Measurements from ENCODE around the gene NISCH.
"Not testable (repeated sequence)": the region's sequence is repeated elsewhere in the genome, so short reads cannot be mapped to it uniquely, and the experiment has no call there.

The NISCH gene

GRCh38 chr3:52514576-52514975 lies 59.2 kb downstream of the NISCH start:
- no peak for DNase-seq (ENCODE audit: low read depth in 2 of 2)

GRCh38 chr3:52515192-52515591 lies 59.8 kb downstream of the NISCH start:
- no peak for DNase-seq (ENCODE audit: low read depth in 2 of 2)

- no peak for DNase-seq (ENCODE audit: low read depth in 2 of 2)
Measured at GRCh38 chr3:52516509-52517195, 61.2 kb downstream of the NISCH start.

DNA sequence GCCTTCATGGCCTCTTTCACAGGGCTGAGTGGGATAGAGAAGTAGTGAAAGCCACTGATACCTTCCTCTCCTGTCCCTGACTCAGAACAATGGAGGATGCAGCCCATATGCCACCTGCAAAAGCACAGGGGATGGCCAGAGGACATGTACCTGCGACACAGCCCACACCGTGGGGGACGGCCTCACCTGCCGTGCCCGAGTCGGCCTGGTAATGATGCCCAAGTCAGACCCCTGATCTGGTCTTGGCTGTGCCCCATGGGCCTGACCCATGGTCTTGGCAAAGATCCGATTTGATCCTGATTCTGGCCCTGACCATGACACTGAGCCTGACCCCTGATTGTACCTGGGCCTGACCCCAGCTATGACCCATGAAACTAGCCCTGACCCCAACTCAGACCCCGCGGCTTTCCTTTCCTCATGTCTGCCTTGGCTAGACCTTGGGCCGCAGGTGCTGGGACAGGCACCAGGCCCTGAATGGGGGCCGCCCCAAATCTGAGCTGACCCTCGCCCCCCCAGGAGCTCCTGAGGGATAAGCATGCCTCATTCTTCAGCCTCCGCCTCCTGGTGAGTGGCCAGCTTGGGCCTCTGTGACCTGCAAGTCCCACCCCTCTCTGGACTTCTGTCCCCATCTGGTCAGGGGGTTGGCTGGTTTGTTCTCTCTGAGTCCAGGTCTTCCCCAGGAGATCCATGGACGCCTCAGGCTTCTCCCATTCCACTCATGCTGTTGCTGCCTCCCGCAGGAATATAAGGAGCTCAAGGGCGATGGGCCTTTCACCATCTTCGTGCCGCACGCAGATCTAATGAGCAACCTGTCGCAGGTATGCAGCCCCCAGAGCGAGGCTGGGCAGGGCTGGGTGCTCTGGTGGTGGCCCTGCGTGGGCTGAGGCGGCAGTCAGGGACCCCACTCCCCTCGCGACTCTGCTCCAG lies 62.7 kb downstream of the NISCH start:
- no peak for DNase-seq (ENCODE audit: low read depth in 2 of 2)

DNA sequence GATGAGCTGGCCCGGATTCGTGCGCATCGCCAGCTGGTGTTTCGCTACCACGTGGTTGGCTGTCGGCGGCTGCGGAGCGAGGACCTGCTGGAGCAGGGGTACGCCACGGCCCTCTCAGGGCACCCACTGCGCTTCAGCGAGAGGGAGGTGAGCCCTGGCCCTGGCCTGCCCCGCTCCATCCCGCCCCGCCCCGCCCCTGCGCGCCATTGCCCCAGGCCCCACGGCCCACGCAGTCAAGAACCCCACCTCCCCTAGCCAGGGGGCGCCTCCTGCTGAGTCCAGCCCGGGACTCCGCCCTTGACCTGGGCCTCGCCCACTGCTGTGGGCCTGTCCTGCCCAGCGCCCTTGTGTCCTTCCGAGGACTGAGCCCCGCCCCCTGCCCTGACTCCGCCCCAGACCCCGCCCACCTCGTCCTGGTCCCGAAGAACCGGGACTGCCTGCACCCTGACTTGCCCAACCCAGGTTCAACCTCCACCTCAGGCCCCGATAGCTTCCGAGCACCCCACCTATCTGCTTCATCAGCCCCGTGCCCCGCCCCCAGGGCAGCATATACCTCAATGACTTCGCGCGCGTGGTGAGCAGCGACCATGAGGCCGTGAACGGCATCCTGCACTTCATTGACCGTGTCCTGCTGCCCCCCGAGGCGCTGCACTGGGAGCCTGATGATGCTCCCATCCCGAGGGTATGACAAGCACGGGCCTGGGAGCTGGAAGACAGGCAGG lies 63.5 kb downstream of the NISCH start:
- DNase-seq (ENCODE audit: low read depth in 2 of 2): no peak

DNA sequence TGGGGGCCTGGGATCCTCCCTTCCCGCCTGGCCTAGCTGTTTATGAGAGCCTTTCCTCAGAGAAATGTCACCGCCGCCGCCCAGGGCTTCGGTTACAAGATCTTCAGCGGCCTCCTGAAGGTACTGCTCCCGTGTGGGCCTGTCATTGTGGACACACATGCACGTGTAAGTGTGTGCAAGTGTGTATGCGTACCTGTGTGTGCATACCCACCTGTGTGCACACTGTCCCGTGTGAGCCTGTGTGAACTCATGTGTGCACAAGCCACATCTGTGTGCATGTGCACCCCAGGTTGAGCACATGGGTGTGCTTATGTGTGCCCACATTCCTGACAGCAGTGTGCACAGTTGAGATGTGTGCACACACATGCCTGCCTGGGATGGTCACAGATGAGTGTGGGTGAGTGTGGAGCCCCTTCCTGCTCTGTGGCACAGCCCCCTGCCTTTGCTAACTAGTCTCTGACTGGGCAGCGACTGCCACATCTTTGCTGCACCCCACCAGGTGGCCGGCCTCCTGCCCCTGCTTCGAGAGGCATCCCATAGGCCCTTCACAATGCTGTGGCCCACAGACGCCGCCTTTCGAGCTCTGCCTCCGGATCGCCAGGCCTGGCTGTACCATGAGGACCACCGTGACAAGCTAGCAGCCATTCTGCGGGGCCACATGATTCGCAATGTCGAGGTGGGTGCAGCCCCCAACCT lies 64.2 kb downstream of the NISCH start:
- no peak for DNase-seq (ENCODE audit: low read depth in 2 of 2)

GRCh38 chr3:52520141-52520667 lies 64.8 kb downstream of the NISCH start:
- no peak for DNase-seq (ENCODE audit: low read depth in 2 of 2)

GRCh38 chr3:52520716-52521487 lies 65.5 kb downstream of the NISCH start:
- no peak for DNase-seq (ENCODE audit: low read depth in 2 of 2)

DNA sequence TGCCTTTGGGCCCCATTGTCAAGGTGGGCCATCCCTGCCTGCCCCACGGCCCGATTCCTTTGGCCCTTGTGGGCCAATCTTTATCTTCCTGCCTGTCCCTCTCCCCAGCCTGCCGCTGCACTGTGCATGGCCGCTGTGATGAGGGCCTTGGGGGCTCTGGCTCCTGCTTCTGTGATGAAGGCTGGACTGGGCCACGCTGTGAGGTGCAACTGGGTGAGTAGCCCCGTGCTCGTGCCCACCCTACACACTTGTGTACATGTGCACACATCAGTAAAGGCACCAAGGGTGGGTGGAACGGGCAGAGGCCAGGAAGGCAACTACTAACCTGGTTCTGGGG lies 66.1 kb downstream of the NISCH start:
- no peak for DNase-seq (ENCODE audit: low read depth in 2 of 2)

DNA sequence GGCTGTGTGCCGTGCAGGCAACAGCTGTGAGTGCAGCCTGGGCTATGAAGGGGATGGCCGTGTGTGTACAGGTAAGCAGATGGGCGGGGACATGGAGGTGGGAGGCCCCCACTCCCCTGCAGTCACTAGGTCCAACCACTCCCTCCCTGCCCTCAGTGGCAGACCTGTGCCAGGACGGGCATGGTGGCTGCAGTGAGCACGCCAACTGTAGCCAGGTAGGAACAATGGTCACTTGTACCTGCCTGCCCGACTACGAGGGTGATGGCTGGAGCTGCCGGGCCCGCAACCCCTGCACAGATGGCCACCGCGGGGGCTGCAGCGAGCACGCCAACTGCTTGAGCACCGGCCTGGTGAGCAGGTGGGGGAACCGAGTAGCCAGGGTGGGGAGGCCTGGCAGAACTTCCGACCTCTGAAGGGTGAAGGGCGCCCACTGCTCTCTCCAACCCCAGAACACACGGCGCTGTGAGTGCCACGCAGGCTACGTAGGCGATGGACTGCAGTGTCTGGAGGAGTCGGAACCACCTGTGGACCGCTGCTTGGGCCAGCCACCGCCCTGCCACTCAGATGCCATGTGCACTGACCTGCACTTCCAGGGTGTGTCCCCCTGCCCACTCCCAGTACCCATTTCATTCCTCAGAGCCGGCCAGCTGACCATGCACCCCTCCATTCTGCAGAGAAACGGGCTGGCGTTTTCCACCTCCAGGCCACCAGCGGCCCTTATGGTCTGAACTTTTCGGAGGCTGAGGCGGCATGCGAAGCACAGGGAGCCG lies 66.7 kb downstream of the NISCH start:
- DNase-seq (ENCODE audit: low read depth in 2 of 2): no peak

- DNase-seq (ENCODE audit: low read depth in 2 of 2): no peak
Measured at GRCh38 chr3:52522651-52523251, 67.3 kb downstream of the NISCH start.

DNA sequence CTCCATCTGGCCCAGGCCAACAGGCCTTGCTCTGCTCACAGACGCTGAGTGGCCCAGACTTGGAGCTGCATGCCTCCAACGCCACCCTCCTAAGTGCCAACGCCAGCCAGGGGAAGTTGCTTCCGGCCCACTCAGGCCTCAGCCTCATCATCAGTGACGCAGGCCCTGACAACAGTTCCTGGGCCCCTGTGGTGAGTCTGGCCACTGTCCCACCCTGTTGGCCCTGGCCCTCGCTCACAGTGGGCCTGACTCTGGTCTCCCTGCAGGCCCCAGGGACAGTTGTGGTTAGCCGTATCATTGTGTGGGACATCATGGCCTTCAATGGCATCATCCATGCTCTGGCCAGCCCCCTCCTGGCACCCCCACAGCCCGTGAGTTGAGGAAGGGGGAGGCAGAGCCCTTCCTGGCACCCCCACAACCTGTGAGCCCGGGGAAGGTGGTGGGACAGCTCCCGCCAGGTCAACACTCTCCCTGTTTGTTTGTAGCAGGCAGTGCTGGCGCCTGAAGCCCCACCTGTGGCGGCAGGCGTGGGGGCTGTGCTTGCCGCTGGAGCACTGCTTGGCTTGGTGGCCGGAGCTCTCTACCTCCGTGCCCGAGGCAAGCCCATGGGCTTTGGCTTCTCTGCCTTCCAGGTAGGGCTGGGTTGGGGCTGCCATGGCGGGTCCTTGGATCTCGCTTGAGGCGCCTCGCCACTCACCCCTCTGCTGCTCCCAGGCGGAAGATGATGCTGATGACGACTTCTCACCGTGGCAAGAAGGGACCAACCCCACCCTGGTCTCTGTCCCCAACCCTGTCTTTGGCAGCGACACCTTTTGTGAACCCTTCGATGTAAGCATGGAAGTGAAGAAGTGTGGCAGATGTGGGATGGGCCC lies 68.2 kb downstream of the NISCH start:
- DNase-seq (ENCODE audit: low read depth in 2 of 2): no peak

- no peak for DNase-seq (ENCODE audit: low read depth in 2 of 2)
Measured at GRCh38 chr3:52524258-52524751, 68.9 kb downstream of the NISCH start.

- DNase-seq (ENCODE audit: low read depth in 2 of 2): no peak
Measured at GRCh38 chr3:52524752-52525679, 69.6 kb downstream of the NISCH start.

DNA sequence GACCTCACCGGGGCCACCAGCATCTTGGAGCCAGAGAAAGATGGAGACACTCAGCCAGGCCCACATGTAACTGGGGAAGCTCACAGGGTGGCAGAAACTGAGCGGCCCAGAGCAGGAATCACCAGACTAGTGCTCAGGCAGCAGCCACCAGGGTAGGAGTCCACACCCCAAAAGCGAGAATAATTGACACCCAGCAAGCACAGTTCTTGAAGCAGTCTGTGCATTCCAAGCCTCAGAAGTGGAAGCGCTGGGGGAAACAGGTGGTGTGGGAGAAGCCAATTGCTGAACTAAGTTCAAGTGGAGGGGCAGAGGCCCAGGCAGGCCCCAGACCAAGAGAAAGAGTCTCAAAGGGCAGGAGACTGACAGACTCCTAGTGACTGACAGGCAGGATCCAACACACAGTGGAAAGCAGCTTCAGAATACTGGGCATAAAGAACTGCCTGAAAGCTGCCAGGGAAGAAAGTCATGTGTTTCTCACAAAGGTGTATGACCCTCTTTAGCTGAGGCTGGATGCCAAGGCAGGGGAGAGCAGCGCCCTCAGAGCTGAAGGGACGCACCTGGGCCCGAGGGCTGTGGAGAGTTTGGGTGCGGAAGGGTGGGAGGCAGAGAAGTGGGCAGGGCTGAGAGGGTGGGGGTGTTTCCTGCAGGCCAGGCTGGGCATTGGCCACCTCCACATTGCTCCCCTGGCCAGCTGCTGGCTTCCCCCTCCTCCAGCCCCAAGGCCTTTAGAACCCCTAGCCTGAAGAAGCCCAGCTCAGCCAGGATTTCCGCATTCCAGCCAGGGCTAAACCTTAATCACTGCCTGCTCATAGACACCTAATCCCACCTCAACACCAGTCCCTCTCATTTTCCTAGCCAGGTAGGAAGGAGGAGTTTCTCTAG lies 70.5 kb downstream of the NISCH start:
- DNase-seq (ENCODE audit: low read depth in 2 of 2): no peak

DNA sequence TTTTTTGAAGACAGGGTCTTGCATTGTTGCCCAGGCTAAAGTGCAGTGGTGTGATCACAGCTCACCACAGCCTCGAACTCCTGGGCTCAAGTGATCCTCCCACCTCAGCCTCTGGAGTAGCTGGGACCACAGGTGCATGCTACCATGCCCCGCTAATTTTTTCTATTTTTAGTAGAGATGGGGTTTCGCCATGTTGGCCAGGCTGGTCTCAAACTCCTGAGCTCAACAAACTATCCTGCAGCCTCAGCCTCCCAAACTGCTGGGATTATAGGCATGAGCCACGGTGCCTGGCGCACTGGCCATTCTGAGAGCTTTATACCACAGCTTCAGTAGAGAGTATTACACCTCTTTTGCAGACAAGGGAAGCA lies 71.3 kb downstream of the NISCH start:
- DNase-seq (ENCODE audit: low read depth in 2 of 2): not testable (repeated sequence)

Data from stimulated activated CD4-positive, alpha-beta T cell treated with anti-CD3 and anti-CD28 coated beads, Interleukin-4, amount 100 ng/mL, for 48 hours (primary cell).